ENCODE measurements around the gene ABCG2. TPM values are rescaled to one million over a fixed set of nuclear protein-coding genes. Genes with fewer than 3 reads are reported as not detected.

ABCG2 gene
- total and polyA plus RNA-seq, 2 of the 8 experiments (the other 6 are each of a cell fraction or from before 2014, with no cell fraction given), result 2.4 to 4.6 TPM

GRCh38 chr4:88134536-88135355 is 23.7 kb downstream of the ABCG2 start:
- H4K91ac ChIP-seq (replicated peaks; ENCODE audit: insufficient read length, low read length), result no peak overlapping the region
- H3K9me3 ChIP-seq (ENCODE audit: insufficient read depth in 2 of 2, low read depth in 1 of 2, low read length in 1 of 2), result no peaks in the 10 kb centered on the region
- DNase-seq (ENCODE audit: low read depth in 1 of 2, low spot score in 2 of 2), result no peak
- 86% methylated on average over 3 of the region's 3 CpGs; no CpG with 5 or more reads in 1 of the 2 experiments for WGBS, 2 experiments (ENCODE audit: extremely low coverage in 1 of 2, insufficient coverage in 1 of 2, insufficient read length in 1 of 2, insufficient replicate concordance in 2 of 2, low coverage in 1 of 2, low lambda C conversion rate in 2 of 2, missing lambda C conversion rate in 1 of 2)
- TF ChIP-seq KDM1A (IDR thresholded peaks at IDR 0.05; ENCODE audit: borderline replicate concordance, low read length), result no peak
- H4K20me1 ChIP-seq (replicated peaks in 1 of 2; ENCODE audit: control insufficient read depth in 1 of 2, insufficient read depth in 2 of 2, low read length in 2 of 2), result no peaks in the 10 kb centered on the region
- no peak overlapping the region for H2BK15ac ChIP-seq (ENCODE audit: low read length)
- no peak overlapping the region for H2BK120ac ChIP-seq (replicated peaks; ENCODE audit: low read depth, low read length)
- peaks cover 0 to 4% (median 0%) of the 10 kb centered on the region in 4 experiments; a peak in 2 of 8 replicates for H3K36me3 ChIP-seq (ENCODE audit: control insufficient read depth in 2 of 4, insufficient read depth in 4 of 4, low read length in 3 of 4)
- POLR2A ChIA-PET (ENCODE audit: partially characterized antibody), result no interaction called here
- H3K56ac ChIP-seq (replicated peaks; ENCODE audit: insufficient read length, low read depth, low read length), result no peak overlapping the region
- no peak overlapping the region for H3K4ac ChIP-seq (replicated peaks; ENCODE audit: insufficient read length, low read depth, low read length)
- H2BK12ac ChIP-seq (ENCODE audit: low read depth, low read length), result no peak overlapping the region
- no peaks in the 10 kb centered on the region for H3K27me3 ChIP-seq (replicated peaks in 1 of 4; ENCODE audit: control insufficient read depth in 3 of 4, extremely low read depth in 1 of 4, insufficient read depth in 3 of 4, low read length in 3 of 4)
- H3K23ac ChIP-seq (ENCODE audit: insufficient read length), result no peak overlapping the region
- no peak overlapping the region for H2BK20ac ChIP-seq (ENCODE audit: low read length)
- H3K4me3 ChIP-seq (ENCODE audit: extremely low read depth in 1 of 4, insufficient read depth in 2 of 4, low read depth in 3 of 4, low read length in 4 of 4), result no peak overlapping the region
- H4K8ac ChIP-seq (ENCODE audit: extremely low read depth, insufficient read depth, low read length), result no peak overlapping the region
- no peak overlapping the region for H4K5ac ChIP-seq (ENCODE audit: insufficient read length, low read depth, low read length)
- no peaks in the 10 kb centered on the region; a peak in 1 of 7 replicates for H3K4me1 ChIP-seq (replicated peaks in 1 of 4; ENCODE audit: control insufficient read depth in 3 of 4, insufficient read depth in 4 of 4, low read length in 3 of 4)
- no peak overlapping the region for H2BK5ac ChIP-seq (ENCODE audit: low read depth, low read length)
- H2AFZ ChIP-seq (ENCODE audit: low read length), result no peak overlapping the region
- no peak overlapping the region for H3K27ac ChIP-seq (ENCODE audit: low read depth, low read length)
- no peaks in the 10 kb centered on the region for H3K23me2 ChIP-seq (ENCODE audit: low read depth, low read length)
- no peaks in the 10 kb centered on the region for H3K79me2 ChIP-seq (ENCODE audit: control insufficient read depth in 1 of 2, insufficient read depth in 2 of 2, low read length in 2 of 2)
- no peak overlapping the region for H3K9ac ChIP-seq (replicated peaks in 1 of 4; ENCODE audit: extremely low read depth in 1 of 4, low read depth in 3 of 4, low read length in 3 of 4)
- FAIRE-seq, result no peak
- no peaks in the 10 kb centered on the region for H3K79me1 ChIP-seq (ENCODE audit: low read depth, low read length)
- CTCF ChIA-PET (ENCODE audit: partially characterized antibody), result interaction anchor here (0.6 to 1.5 kb wide), 2 partner anchors 61 to 84 kb away, joined by 3 to 5 read pairs; no protein-coding TSS in a partner anchor
- H3K18ac ChIP-seq (ENCODE audit: extremely low read depth, low read length), result no peak overlapping the region
- H2AK5ac ChIP-seq (ENCODE audit: low read depth, low read length), result no peak overlapping the region
- no peak overlapping the region for H3K14ac ChIP-seq (ENCODE audit: insufficient read length)
- no peak overlapping the region for H3K4me2 ChIP-seq (ENCODE audit: insufficient read depth in 1 of 2, low read depth in 2 of 2, low read length in 2 of 2)
